Stomach (tissue), 9 donors: ENCODE data around the gene MEG3. TPM values are rescaled to one million over a fixed set of nuclear protein-coding genes. Genes with fewer than 3 reads are reported as not detected.

Source experiments
- DNase-seq, 2 donors: peaks; one replicate each; pipeline versions ENCODE4 v3.0.0 to v3.0.0-alpha.2; 2013 to 2019
- H3K27ac ChIP-seq, 5 donors: fragments of 200-600 bp in 4 of 5; sonication (generic) in 4 of 5; one replicate each; pipeline ENCODE4 v1.5.1; 2013 to 2019; ENCODE audit warnings: mild to moderate bottlenecking in 1 of 5, moderate library complexity in 1 of 5
- H3K27me3 ChIP-seq, 3 donors: fragments of 200-600 bp; sonication (generic); one replicate each; pipeline ENCODE4 v1.5.1; 2017 to 2019; ENCODE audit warnings: mixed run types in 1 of 3
- H3K36me3 ChIP-seq, 4 donors: fragments of 200-600 bp; sonication (generic); 1 replicate in 3 of 4; 2 replicates in 1 of 4; pipeline ENCODE4 v1.5.1; 2016 to 2019
- H3K4me1 ChIP-seq, 4 donors: fragments of 200-600 bp; sonication (generic); one replicate each; pipeline ENCODE4 v1.5.1; 2016 to 2019
- H3K4me3 ChIP-seq, 4 donors: fragments of 200-600 bp; sonication (generic) in 3 of 4; one replicate each; pipeline ENCODE4 v1.5.1; 2016 to 2019; ENCODE audit warnings: mild to moderate bottlenecking in 1 of 4
- H3K9me3 ChIP-seq, 4 donors: fragments of 200-600 bp; sonication (generic); one replicate each; pipeline ENCODE4 v1.5.1; 2016 to 2019
- CTCF ChIP-seq, 7 experiments: fragments of 450-650 bp in 4 of 7; fragments of 200-600 bp in 3 of 7; sonication (generic) in 3 of 7; IDR thresholded peaks; one replicate each; pipeline ENCODE4 v1.5.1; 2016 to 2019; ENCODE audit warnings: antibody characterized with exemption in 7 of 7, control low read depth in 2 of 7, mild to moderate bottlenecking in 1 of 7
- EP300 ChIP-seq: sonication (generic); formaldehyde crosslinking; IDR thresholded peaks from one replicate; pipeline ENCODE4 v1.6.1; 2017; ENCODE audit warnings: antibody characterized with exemption
- POLR2A ChIP-seq, 4 donors: fragments of 450-650 bp; IDR thresholded peaks; one replicate each; pipeline ENCODE4 v1.6.1; 2016; ENCODE audit warnings: antibody characterized with exemption in 4 of 4, control low read depth in 2 of 4, mild to moderate bottlenecking in 1 of 4, moderate library complexity in 1 of 4
- POLR2AphosphoS5 ChIP-seq, 3 donors: sonication (generic); formaldehyde crosslinking; IDR thresholded peaks; one replicate each; pipeline ENCODE4 v1.6.1; 2016; ENCODE audit warnings: antibody characterized with exemption in 3 of 3
- whole genome bisulfite sequencing, 5 donors: extraction: QIAGEN DNeasy Blood & Tissue Kit in 3 of 5; methylation state at CpG; one replicate each; pipeline versions ENCODE4 v1.1.5 to v1.1.7; 2013 to 2018; 5-methylcytosine and 5-hydroxymethylcytosine counted together
- intact Hi-C: fragments of 100-400 bp; cut with DNase I; formaldehyde crosslinking; loops from one replicate; pipeline ENCODE4 v1.15.1; 2023; ENCODE audit warnings: low total_unique reads
- polyA plus RNA-seq, 3 donors: library from polyadenylated mRNA; stranded (reverse); fragments of 200-250 nt; gene quantifications; one replicate each; pipeline ENCODE4 v1.2.3, GENCODE V29; 2013
- total RNA-seq, 5 donors: library from RNA; depleted of rRNA; stranded (reverse); fragments of >200 nt; gene quantifications; one replicate each; pipeline versions ENCODE4 v1.1.0 to v1.2.3, GENCODE V29; 2014 to 2016
- donor health status: healthy with polysubstance abuse.
- donor health status: Bipolar disorder and iron deficiency.
- donor health status: healthy.

Gene MEG3
- total and polyA plus RNA-seq, 8 donors: 13.4 to 390 (median 99.2) TPM

GRCh38 chr14:100900837-100901390, 75.0 kb downstream of the MEG3 start:
- intact Hi-C loops: no loop called here
- H3K4me3 ChIP-seq: no peak overlapping the region
- H3K36me3 ChIP-seq: peaks cover 0 to 3% (median 0%) of the 10 kb centered on the region in 4 donors
- H3K9me3 ChIP-seq: no peaks in the 10 kb centered on the region
- H3K4me1 ChIP-seq: peaks cover 5 to 33% (median 16%) of the 10 kb centered on the region in 4 donors
- peaks cover 0 to 90% (median 57%) of the 10 kb centered on the region in 3 donors for H3K27me3 ChIP-seq
- 49 to 81% (median 57%) methylated on average over 8 to 15 of the region's 15 CpGs for WGBS, 5 donors
- peak in 1 of 2 donors; percentile 74 for DNase-seq
- H3K27ac ChIP-seq: no peak overlapping the region
- TF ChIP-seq EP300 (no peak), POLR2A (IDR thresholded peaks at IDR 0.05) (no peak), CTCF (IDR thresholded peaks at IDR 0.05) (no peak), POLR2AphosphoS5 (IDR thresholded peaks at IDR 0.05) (no peak)

GRCh38 chr14:100901391-100902183, 75.7 kb downstream of the MEG3 start:
- intact Hi-C loops: no loop called here
- Histone ChIP-seq H3K27ac (no peak overlapping the region), H3K9me3 (no peaks in the 10 kb centered on the region), H3K4me1 (peaks cover 5 to 33% (median 16%) of the 10 kb centered on the region in 4 donors), H3K27me3 (peaks cover 0 to 90% (median 56%) of the 10 kb centered on the region in 3 donors), H3K36me3 (peaks cover 0 to 3% (median 0%) of the 10 kb centered on the region in 4 donors), H3K4me3 (no peak overlapping the region)
- no peak for TF ChIP-seq CTCF (IDR thresholded peaks at IDR 0.05)
- TF ChIP-seq EP300: no peak
- TF ChIP-seq POLR2AphosphoS5 (IDR thresholded peaks at IDR 0.05): no peak
- no peak for TF ChIP-seq POLR2A (IDR thresholded peaks at IDR 0.05)
- WGBS, 5 donors: 83 to 93% (median 89%) methylated on average over 11 to 12 of the region's 12 CpGs
- no peak for DNase-seq

- intact Hi-C loops: no loop called here
- H3K36me3 ChIP-seq: peaks cover 0 to 3% (median 0%) of the 10 kb centered on the region in 4 donors
- H3K27ac ChIP-seq: no peak overlapping the region
- H3K4me1 ChIP-seq: peaks cover 5 to 33% (median 16%) of the 10 kb centered on the region in 4 donors
- DNase-seq: peak in 1 of 2 donors; percentile 40
- H3K9me3 ChIP-seq: no peaks in the 10 kb centered on the region
- no peak for TF ChIP-seq POLR2A (IDR thresholded peaks at IDR 0.05)
- no peak for TF ChIP-seq CTCF (IDR thresholded peaks at IDR 0.05)
- no peak for TF ChIP-seq POLR2AphosphoS5 (IDR thresholded peaks at IDR 0.05)
- no peak for TF ChIP-seq EP300
- no peak overlapping the region for H3K4me3 ChIP-seq
- peaks cover 0 to 92% (median 53%) of the 10 kb centered on the region in 3 donors for H3K27me3 ChIP-seq
- WGBS, 5 donors: 51 to 61% (median 59%) methylated on average over 18 of the region's 18 CpGs
Observed at GRCh38 chr14:100902295-100903133, 76.6 kb downstream of the MEG3 start.

- H3K36me3 ChIP-seq: peaks cover 0 to 3% (median 0%) of the 10 kb centered on the region in 4 donors
- 73 to 88% (median 83%) methylated on average over 9 to 10 of the region's 10 CpGs for WGBS, 5 donors
- H3K4me1 ChIP-seq: peaks cover 5 to 33% (median 16%) of the 10 kb centered on the region in 4 donors
- H3K27me3 ChIP-seq: peaks cover 0 to 92% (median 53%) of the 10 kb centered on the region in 3 donors
- H3K9me3 ChIP-seq: no peaks in the 10 kb centered on the region
- no peak overlapping the region for H3K27ac ChIP-seq
- H3K4me3 ChIP-seq: no peak overlapping the region
- no peak for DNase-seq
- no peak for TF ChIP-seq POLR2AphosphoS5 (IDR thresholded peaks at IDR 0.05)
- TF ChIP-seq POLR2A (IDR thresholded peaks at IDR 0.05): no peak
- intact Hi-C loops: no loop called here
Observed at GRCh38 chr14:100903134-100903468, 77.2 kb downstream of the MEG3 start.
